Mucosa of rectum (tissue), 2 donors: ENCODE data around the gene RFPL3.
"Not testable (repeated sequence)": the region's sequence is repeated elsewhere in the genome, so short reads cannot be mapped to it uniquely, and the experiment has no call there.

ENCODE experiments used
- H3K27ac ChIP-seq, 2 donors: one replicate each; pipeline ENCODE4 v1.7.0; 2013; ENCODE audit warnings: inconsistent platforms in 2 of 2, low read depth in 2 of 2, low read length in 2 of 2
- H3K27me3 ChIP-seq, 2 donors: one replicate each; pipeline ENCODE4 v1.7.0; 2013; ENCODE audit warnings: low read length in 2 of 2; ENCODE audit not compliant: control insufficient read depth in 2 of 2, insufficient read depth in 2 of 2
- H3K36me3 ChIP-seq, 2 donors: one replicate each; pipeline ENCODE4 v1.7.0; 2013; ENCODE audit warnings: low read length in 2 of 2; ENCODE audit not compliant: control insufficient read depth in 2 of 2, insufficient read depth in 2 of 2
- H3K4me1 ChIP-seq, 2 donors: one replicate each; pipeline ENCODE4 v1.7.0; 2013; ENCODE audit warnings: low read length in 2 of 2, mild to moderate bottlenecking in 1 of 2; ENCODE audit not compliant: control insufficient read depth in 2 of 2, insufficient read depth in 2 of 2
- H3K4me3 ChIP-seq, 2 donors: one replicate each; pipeline ENCODE4 v1.7.0; 2013; ENCODE audit warnings: low read length in 2 of 2
- H3K9ac ChIP-seq, 2 donors: one replicate each; pipeline ENCODE4 v1.7.0; 2013; ENCODE audit warnings: low read length in 2 of 2, low read depth in 1 of 2, mild to moderate bottlenecking in 1 of 2
- H3K9me3 ChIP-seq, 2 donors: one replicate each; pipeline ENCODE4 v1.7.0; 2013; ENCODE audit warnings: low read length in 2 of 2; ENCODE audit not compliant: control insufficient read depth in 2 of 2
- donor health status: healthy.
- donor health status: Normal muscosa, but diverticular disease.

Gene RFPL3

GRCh38 chr22:32351875-32352274 is 5.8 kb upstream of the RFPL3 start:
- not testable (repeated sequence) for H3K36me3 ChIP-seq, H3K27ac ChIP-seq, H3K4me3 ChIP-seq, H3K27me3 ChIP-seq, H3K9me3 ChIP-seq, H3K4me1 ChIP-seq, H3K9ac ChIP-seq

DNA sequence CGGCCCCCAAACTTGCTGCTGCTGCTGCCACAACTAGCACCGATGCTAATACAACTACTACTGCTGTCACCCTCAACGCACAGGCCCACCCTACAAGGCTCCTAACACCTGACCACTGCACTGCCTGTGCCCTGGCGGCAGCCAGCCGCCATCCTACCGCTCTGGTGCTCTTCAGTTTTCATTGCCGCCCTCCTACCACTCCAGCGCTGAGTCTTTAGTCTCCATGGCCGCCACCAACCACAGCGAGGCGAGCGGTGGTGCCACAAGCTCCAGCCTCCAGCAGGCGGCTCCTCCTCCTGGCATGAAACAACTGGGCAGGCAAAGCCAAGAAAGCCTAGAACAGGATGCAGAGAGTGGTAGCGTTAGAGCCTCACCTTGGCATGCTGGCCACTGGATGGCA is 5.0 kb upstream of the RFPL3 start:
- Histone ChIP-seq H3K4me1 (no peaks in the 10 kb centered on the region), H3K9ac (no peak overlapping the region), H3K4me3 (no peak overlapping the region), H3K27me3 (no peaks in the 10 kb centered on the region), H3K9me3 (no peaks in the 10 kb centered on the region), H3K36me3 (no peaks in the 10 kb centered on the region), H3K27ac (no peak overlapping the region)

- no peak overlapping the region for H3K9ac ChIP-seq
- H3K27me3 ChIP-seq: no peaks in the 10 kb centered on the region
- H3K9me3 ChIP-seq: no peaks in the 10 kb centered on the region
- H3K36me3 ChIP-seq: no peaks in the 10 kb centered on the region
- H3K4me1 ChIP-seq: no peaks in the 10 kb centered on the region
- H3K27ac ChIP-seq: no peak overlapping the region
- H3K4me3 ChIP-seq: no peak overlapping the region
Observed at GRCh38 chr22:32353292-32353691, 4.4 kb upstream of the RFPL3 start.

GRCh38 chr22:32353840-32354239 is 3.8 kb upstream of the RFPL3 start:
- Histone ChIP-seq H3K9me3 (no peaks in the 10 kb centered on the region), H3K27ac (no peak overlapping the region), H3K4me1 (no peaks in the 10 kb centered on the region), H3K4me3 (no peak overlapping the region), H3K36me3 (no peaks in the 10 kb centered on the region), H3K9ac (no peak overlapping the region), H3K27me3 (no peaks in the 10 kb centered on the region)

- no peaks in the 10 kb centered on the region for H3K9me3 ChIP-seq
- H3K9ac ChIP-seq: no peak overlapping the region
- no peak overlapping the region for H3K27ac ChIP-seq
Observed at GRCh38 chr22:32354360-32355351, 3.0 kb upstream of the RFPL3 start.

GRCh38 chr22:32355760-32356159 is 1.9 kb upstream of the RFPL3 start:
- no peak overlapping the region for H3K27ac ChIP-seq
- H3K36me3 ChIP-seq: no peaks in the 10 kb centered on the region
- H3K4me1 ChIP-seq: no peaks in the 10 kb centered on the region
- H3K9me3 ChIP-seq: no peaks in the 10 kb centered on the region
- H3K27me3 ChIP-seq: no peaks in the 10 kb centered on the region
- H3K4me3 ChIP-seq: no peak overlapping the region
- no peak overlapping the region for H3K9ac ChIP-seq

More at GRCh38 chr22:32354360-32355351, 3.0 kb upstream of the RFPL3 start:
- Histone ChIP-seq H3K36me3 (no peaks in the 10 kb centered on the region), H3K4me3 (no peak overlapping the region), H3K4me1 (no peaks in the 10 kb centered on the region), H3K27me3 (no peaks in the 10 kb centered on the region)

GRCh38 chr22:32360096-32360495 is 2.4 kb downstream of the RFPL3 start:
- not testable (repeated sequence) for H3K27ac ChIP-seq, H3K4me3 ChIP-seq, H3K36me3 ChIP-seq, H3K4me1 ChIP-seq, H3K27me3 ChIP-seq, H3K9ac ChIP-seq, H3K9me3 ChIP-seq

DNA sequence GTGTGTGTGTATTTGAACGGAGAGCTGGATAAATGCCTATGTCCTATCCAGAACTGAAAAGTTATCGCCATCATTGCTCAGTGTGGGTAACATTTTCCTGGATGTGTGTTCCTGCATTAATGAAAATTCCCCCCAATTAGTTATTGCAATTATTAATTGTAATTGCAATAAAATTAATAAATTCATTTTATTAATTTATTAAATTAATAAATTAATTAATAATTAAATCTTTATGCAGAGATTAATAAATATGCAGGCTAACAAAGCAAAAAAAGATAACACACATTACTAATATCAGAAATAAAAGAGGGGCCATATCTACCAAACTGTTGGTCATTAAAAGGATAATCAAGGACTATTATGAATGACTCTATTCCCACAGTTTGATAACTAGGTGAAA is 3.6 kb downstream of the RFPL3 start:
- no peaks in the 10 kb centered on the region for H3K4me1 ChIP-seq
- H3K36me3 ChIP-seq: no peaks in the 10 kb centered on the region
- H3K27me3 ChIP-seq: no peaks in the 10 kb centered on the region
- H3K9me3 ChIP-seq: no peaks in the 10 kb centered on the region
- no peak overlapping the region for H3K27ac ChIP-seq
- H3K4me3 ChIP-seq: no peak overlapping the region
- H3K9ac ChIP-seq: no peak overlapping the region

DNA sequence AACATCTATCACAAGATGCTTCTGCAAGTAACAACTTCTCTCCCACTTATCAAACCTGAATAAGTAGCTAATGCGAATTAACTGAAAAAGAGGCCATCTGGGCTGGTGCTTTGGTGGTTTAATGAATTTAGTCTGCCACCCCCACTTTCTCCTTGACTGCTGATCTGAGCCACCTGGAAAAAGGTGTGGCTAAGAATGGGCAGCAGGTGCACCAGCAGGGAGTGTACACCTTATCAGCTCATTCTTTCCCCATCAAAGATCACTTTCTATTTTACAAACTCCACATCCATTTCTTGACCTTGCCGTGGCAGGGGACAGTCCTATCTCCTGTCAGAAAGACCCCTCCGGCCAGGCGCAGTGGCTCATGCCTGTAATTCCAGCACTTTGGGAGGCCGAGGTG is 6.5 kb downstream of the RFPL3 start:
- Histone ChIP-seq H3K4me3 (no peak overlapping the region), H3K27me3 (no peaks in the 10 kb centered on the region), H3K27ac (no peak overlapping the region), H3K9me3 (no peaks in the 10 kb centered on the region), H3K4me1 (no peaks in the 10 kb centered on the region), H3K36me3 (no peaks in the 10 kb centered on the region), H3K9ac (no peak overlapping the region)

DNA sequence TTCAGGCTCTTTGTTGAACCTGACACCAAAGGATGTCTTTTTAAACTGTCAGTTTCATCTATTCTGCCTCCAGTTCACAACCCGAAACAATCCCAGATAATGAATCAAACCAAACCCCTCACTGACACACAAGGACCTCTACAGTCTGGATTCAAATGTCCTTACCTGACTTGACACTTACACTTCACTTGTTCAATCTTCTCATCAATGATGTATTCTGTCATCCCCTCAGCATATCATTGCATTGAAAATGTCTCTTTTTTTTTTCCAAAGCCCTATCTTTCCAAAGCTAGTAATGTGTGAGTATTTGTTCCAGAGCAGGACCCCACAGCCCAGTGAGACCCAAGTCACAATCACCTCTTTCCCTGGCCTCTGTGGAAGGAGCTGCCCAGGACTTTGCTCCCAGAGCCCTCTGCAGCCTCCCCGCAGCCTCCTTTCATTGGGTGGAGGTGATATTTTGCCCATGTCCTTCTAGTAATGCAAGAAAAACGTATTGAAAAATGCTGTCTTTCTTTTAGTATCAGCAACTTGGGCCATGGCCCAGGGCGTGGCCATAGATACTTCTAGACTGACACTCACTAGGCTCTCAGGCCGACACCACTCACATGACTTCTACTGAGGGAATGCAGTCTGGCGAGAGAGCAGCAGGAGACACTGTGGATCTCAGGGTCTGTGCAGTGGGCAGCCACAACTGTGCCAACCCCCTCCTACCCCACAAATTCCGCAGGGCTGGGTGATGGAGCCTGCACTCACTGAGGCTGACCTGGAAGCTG is 18.2 kb downstream of the RFPL3 start:
- Histone ChIP-seq H3K27me3 (no peaks in the 10 kb centered on the region), H3K4me1 (no peaks in the 10 kb centered on the region), H3K9ac (no peak overlapping the region), H3K36me3 (no peaks in the 10 kb centered on the region), H3K9me3 (no peaks in the 10 kb centered on the region), H3K27ac (no peak overlapping the region), H3K4me3 (no peak overlapping the region)
